ENCODE data around the gene YBX3.

Gene YBX3

GRCh38 chr12:10717410-10717809 lies 5.7 kb downstream of the YBX3 start:
- DNase-seq (ENCODE audit: low read depth): peak; percentile 13
- no peak for TF ChIP-seq CTCF (IDR thresholded peaks at IDR 0.05; ENCODE audit: control insufficient read depth, extremely low read depth, insufficient read depth)
- peak overlapping the region; percentile 25 for H3K4me3 ChIP-seq (ENCODE audit: low read depth, low read length)

GRCh38 chr12:10716704-10717315 lies 6.3 kb downstream of the YBX3 start:
- peak overlapping the region; percentile 25 for H3K4me3 ChIP-seq (ENCODE audit: low read depth, low read length)
- no peak for TF ChIP-seq CTCF (IDR thresholded peaks at IDR 0.05; ENCODE audit: control insufficient read depth, extremely low read depth, insufficient read depth)
- DNase-seq (ENCODE audit: low read depth): peak; percentile 50

GRCh38 chr12:10716277-10716676 lies 6.8 kb downstream of the YBX3 start:
- peak overlapping the region; percentile 25 for H3K4me3 ChIP-seq (ENCODE audit: low read depth, low read length)
- no peak for DNase-seq (ENCODE audit: low read depth)
- no peak for TF ChIP-seq CTCF (IDR thresholded peaks at IDR 0.05; ENCODE audit: control insufficient read depth, extremely low read depth, insufficient read depth)

GRCh38 chr12:10715491-10715890 lies 7.6 kb downstream of the YBX3 start:
- DNase-seq (ENCODE audit: low read depth): no peak
- no peak overlapping the region for H3K4me3 ChIP-seq (ENCODE audit: low read depth, low read length)
- TF ChIP-seq CTCF (IDR thresholded peaks at IDR 0.05; ENCODE audit: control insufficient read depth, extremely low read depth, insufficient read depth): no peak

- no peak overlapping the region for H3K4me3 ChIP-seq (ENCODE audit: low read depth, low read length)
- DNase-seq (ENCODE audit: low read depth): no peak
- TF ChIP-seq CTCF (IDR thresholded peaks at IDR 0.05; ENCODE audit: control insufficient read depth, extremely low read depth, insufficient read depth): no peak
These were observed 13.3 kb downstream of the YBX3 start for GRCh38 chr12:10709808-10710207.

- H3K4me3 ChIP-seq (ENCODE audit: low read depth, low read length): no peak overlapping the region
- no peak for TF ChIP-seq CTCF (IDR thresholded peaks at IDR 0.05; ENCODE audit: control insufficient read depth, extremely low read depth, insufficient read depth)
- DNase-seq (ENCODE audit: low read depth): no peak
These were observed 14.3 kb downstream of the YBX3 start for GRCh38 chr12:10708862-10709261.

- no peak for TF ChIP-seq CTCF (IDR thresholded peaks at IDR 0.05; ENCODE audit: control insufficient read depth, extremely low read depth, insufficient read depth)
- DNase-seq (ENCODE audit: low read depth): no peak
- no peak overlapping the region for H3K4me3 ChIP-seq (ENCODE audit: low read depth, low read length)
These were observed 17.5 kb downstream of the YBX3 start for GRCh38 chr12:10705655-10706054.

Data from LNCaP clone FGC (cell line).